Measurements from ENCODE around the gene ARHGAP23. TPM values are rescaled to one million over a fixed set of nuclear protein-coding genes. Genes with fewer than 3 reads are reported as not detected.
"Not testable (repeated sequence)": the region's sequence is repeated elsewhere in the genome, so short reads cannot be mapped to it uniquely, and the experiment has no call there.

The ARHGAP23 gene
- total and polyA plus RNA-seq, 2 experiments from 2014 or later = 16.0 to 30.0 TPM

DNA sequence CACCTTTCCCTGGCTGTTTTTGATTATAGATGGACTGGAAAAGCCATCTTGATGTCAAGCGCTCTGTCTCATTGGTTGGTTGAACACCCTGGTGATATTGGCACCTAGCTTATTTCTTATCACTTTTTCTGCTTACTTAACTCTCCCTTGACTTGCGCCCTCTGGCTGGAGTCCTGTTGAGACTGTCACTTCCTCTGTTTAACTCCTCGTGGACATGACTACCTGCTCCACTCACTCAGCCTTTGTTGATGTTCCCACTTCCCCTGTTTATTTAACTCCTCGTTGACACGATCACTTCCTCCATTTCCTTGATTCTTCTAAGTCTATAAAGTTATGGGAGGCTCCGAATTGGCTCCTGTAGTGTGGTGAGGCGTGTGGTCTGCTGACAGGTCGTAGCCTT is 43.0 kb downstream of the ARHGAP23 start:
- H3K4me2 ChIP-seq; H2AFZ ChIP-seq; H3K4me3 ChIP-seq; H3K79me2 ChIP-seq; DNase-seq (ENCODE audit: low spot score); H3K27ac ChIP-seq; H3K9me2 ChIP-seq (replicated peaks; ENCODE audit: insufficient read depth); H3K36me3 ChIP-seq (replicated peaks; ENCODE audit: insufficient read depth, low read depth); H3K27me3 ChIP-seq; H4K20me1 ChIP-seq (ENCODE audit: insufficient read depth, poor library complexity, severe bottlenecking); H3K9me3 ChIP-seq (ENCODE audit: low read depth); H3K4me1 ChIP-seq (ENCODE audit: insufficient read depth): not testable (repeated sequence)
- WGBS (ENCODE audit: low lambda C conversion rate, missing lambda C conversion rate) = 77% methylated on average over 8 of the region's 8 CpGs
- TF ChIP-seq, protein P1, sequence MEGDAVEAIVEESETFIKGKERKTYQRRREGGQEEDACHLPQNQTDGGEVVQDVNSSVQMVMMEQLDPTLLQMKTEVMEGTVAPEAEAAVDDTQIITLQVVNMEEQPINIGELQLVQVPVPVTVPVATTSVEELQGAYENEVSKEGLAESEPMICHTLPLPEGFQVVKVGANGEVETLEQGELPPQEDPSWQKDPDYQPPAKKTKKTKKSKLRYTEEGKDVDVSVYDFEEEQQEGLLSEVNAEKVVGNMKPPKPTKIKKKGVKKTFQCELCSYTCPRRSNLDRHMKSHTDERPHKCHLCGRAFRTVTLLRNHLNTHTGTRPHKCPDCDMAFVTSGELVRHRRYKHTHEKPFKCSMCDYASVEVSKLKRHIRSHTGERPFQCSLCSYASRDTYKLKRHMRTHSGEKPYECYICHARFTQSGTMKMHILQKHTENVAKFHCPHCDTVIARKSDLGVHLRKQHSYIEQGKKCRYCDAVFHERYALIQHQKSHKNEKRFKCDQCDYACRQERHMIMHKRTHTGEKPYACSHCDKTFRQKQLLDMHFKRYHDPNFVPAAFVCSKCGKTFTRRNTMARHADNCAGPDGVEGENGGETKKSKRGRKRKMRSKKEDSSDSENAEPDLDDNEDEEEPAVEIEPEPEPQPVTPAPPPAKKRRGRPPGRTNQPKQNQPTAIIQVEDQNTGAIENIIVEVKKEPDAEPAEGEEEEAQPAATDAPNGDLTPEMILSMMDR (IDR thresholded peaks at IDR 0.05; ENCODE audit: poor library complexity) = peak; percentile 11

- not testable (repeated sequence) for H4K20me1 ChIP-seq (ENCODE audit: insufficient read depth, poor library complexity, severe bottlenecking); H3K4me1 ChIP-seq (ENCODE audit: insufficient read depth); H3K4me2 ChIP-seq; H3K4me3 ChIP-seq; DNase-seq (ENCODE audit: low spot score); H3K27me3 ChIP-seq; H3K27ac ChIP-seq; H3K9me3 ChIP-seq (ENCODE audit: low read depth); H2AFZ ChIP-seq; H3K9me2 ChIP-seq (replicated peaks; ENCODE audit: insufficient read depth); H3K36me3 ChIP-seq (replicated peaks; ENCODE audit: insufficient read depth, low read depth); H3K79me2 ChIP-seq
- WGBS (ENCODE audit: low lambda C conversion rate, missing lambda C conversion rate) = 66% methylated on average over 8 of the region's 8 CpGs
- TF ChIP-seq, protein P1 (IDR thresholded peaks at IDR 0.05; ENCODE audit: poor library complexity) = peak; percentile 28
These were observed 46.4 kb downstream of the ARHGAP23 start for GRCh38 chr17:38474666-38475065.

DNA sequence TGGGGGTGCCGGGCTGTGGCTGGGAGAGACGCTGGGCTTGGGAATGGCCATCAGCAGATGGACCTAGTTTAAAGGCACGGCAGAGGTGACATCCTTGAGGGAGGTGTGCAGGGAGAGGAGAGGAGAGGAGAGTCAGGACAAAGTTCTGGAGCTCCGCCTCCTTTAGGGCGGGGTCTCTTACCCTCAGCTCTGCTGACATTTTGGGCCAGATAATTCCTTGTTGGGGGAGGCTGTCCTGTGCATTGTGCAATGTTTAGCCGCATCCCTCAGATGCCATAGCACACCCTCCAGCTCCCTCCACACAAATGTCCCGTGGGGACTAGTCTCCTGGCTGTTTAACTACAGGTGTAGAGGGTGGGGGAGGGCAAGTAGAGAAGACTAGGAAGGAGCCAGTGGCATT is 48.3 kb downstream of the ARHGAP23 start:
- H3K9me2 ChIP-seq (replicated peaks; ENCODE audit: insufficient read depth) = no peaks in the 10 kb centered on the region
- H3K27me3 ChIP-seq = no peaks in the 10 kb centered on the region
- H2AFZ ChIP-seq = no peak overlapping the region
- DNase-seq (ENCODE audit: low spot score) = no peak
- H3K79me2 ChIP-seq = no peaks in the 10 kb centered on the region
- 84% methylated on average over 7 of the region's 7 CpGs for WGBS (ENCODE audit: low lambda C conversion rate, missing lambda C conversion rate)
- H3K27ac ChIP-seq = no peak overlapping the region
- no peak overlapping the region for H3K4me3 ChIP-seq
- H3K9me3 ChIP-seq (ENCODE audit: low read depth) = no peaks in the 10 kb centered on the region
- TF ChIP-seq, protein P1 (IDR thresholded peaks at IDR 0.05; ENCODE audit: poor library complexity) = no peak
- no peak for TF ChIP-seq EZH2phosphoT487 (IDR thresholded peaks at IDR 0.05; ENCODE audit: low read depth, severe bottlenecking, unreplicated experiment)
- TF ChIP-seq EZH2 (IDR thresholded peaks at IDR 0.05; ENCODE audit: borderline replicate concordance) = no peak
- no peaks in the 10 kb centered on the region for H4K20me1 ChIP-seq (ENCODE audit: insufficient read depth, poor library complexity, severe bottlenecking)
- H3K4me1 ChIP-seq (ENCODE audit: insufficient read depth) = no peaks in the 10 kb centered on the region
- no peak overlapping the region for H3K4me2 ChIP-seq
- H3K36me3 ChIP-seq (replicated peaks; ENCODE audit: insufficient read depth, low read depth) = no peaks in the 10 kb centered on the region

DNA sequence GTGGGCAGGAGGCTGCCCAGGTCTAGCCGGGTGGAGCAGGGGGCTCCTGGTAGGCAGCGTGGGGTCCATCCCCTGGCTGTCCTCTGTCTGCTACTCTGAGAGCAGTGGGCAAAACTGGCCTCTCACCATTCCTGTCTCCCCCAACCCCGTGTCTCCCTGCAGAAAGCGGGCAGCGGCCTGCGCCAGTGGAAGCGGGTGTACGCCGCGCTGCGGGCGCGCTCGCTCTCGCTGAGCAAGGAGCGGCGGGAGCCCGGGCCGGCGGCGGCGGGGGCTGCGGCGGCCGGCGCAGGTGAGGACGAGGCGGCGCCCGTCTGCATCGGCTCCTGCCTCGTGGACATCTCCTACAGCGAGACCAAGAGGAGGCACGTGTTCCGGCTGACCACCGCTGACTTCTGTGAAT is 49.2 kb downstream of the ARHGAP23 start:
- H3K4me1 ChIP-seq (ENCODE audit: insufficient read depth); H3K36me3 ChIP-seq (replicated peaks; ENCODE audit: insufficient read depth, low read depth); H3K9me2 ChIP-seq (replicated peaks; ENCODE audit: insufficient read depth); H2AFZ ChIP-seq; H3K9me3 ChIP-seq (ENCODE audit: low read depth); H4K20me1 ChIP-seq (ENCODE audit: insufficient read depth, poor library complexity, severe bottlenecking); H3K4me3 ChIP-seq; H3K27ac ChIP-seq; H3K27me3 ChIP-seq; DNase-seq (ENCODE audit: low spot score); H3K79me2 ChIP-seq; H3K4me2 ChIP-seq: not testable (repeated sequence)
- 97% methylated on average over 25 of the region's 36 CpGs for WGBS (ENCODE audit: low lambda C conversion rate, missing lambda C conversion rate)

- not testable (repeated sequence) for DNase-seq (ENCODE audit: low spot score); H3K9me2 ChIP-seq (replicated peaks; ENCODE audit: insufficient read depth); H3K4me1 ChIP-seq (ENCODE audit: insufficient read depth); H2AFZ ChIP-seq; H3K9me3 ChIP-seq (ENCODE audit: low read depth); H3K4me3 ChIP-seq; H3K27me3 ChIP-seq; H4K20me1 ChIP-seq (ENCODE audit: insufficient read depth, poor library complexity, severe bottlenecking); H3K36me3 ChIP-seq (replicated peaks; ENCODE audit: insufficient read depth, low read depth); H3K27ac ChIP-seq; H3K4me2 ChIP-seq; H3K79me2 ChIP-seq
- WGBS (ENCODE audit: low lambda C conversion rate, missing lambda C conversion rate) = 96% methylated on average over 8 of the region's 13 CpGs
These were observed 49.7 kb downstream of the ARHGAP23 start for GRCh38 chr17:38477951-38478350.

DNA sequence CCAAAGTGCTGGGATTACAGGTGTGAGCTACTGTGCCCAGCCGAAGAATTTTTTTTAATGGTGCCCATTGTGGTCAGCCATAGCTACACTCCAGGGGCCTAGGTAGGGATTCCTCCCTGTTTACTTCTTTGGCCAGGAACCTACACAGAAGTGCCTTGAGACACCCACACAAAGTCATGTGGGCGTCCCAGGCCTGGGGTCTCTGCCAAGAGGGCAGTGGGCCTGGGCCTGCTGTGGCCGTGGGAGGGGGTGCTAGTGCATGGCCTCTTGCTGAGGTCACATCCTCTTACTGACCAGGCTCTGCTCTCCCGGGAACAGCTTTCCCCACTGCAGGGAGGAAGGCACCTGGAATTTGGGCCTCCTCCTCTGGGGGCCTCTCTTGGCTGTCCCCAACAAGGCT is 50.4 kb downstream of the ARHGAP23 start:
- H2AFZ ChIP-seq; H3K79me2 ChIP-seq; H3K27ac ChIP-seq; H3K4me2 ChIP-seq; H4K20me1 ChIP-seq (ENCODE audit: insufficient read depth, poor library complexity, severe bottlenecking); H3K4me1 ChIP-seq (ENCODE audit: insufficient read depth); H3K36me3 ChIP-seq (replicated peaks; ENCODE audit: insufficient read depth, low read depth); H3K9me2 ChIP-seq (replicated peaks; ENCODE audit: insufficient read depth); DNase-seq (ENCODE audit: low spot score); H3K4me3 ChIP-seq; H3K27me3 ChIP-seq; H3K9me3 ChIP-seq (ENCODE audit: low read depth): not testable (repeated sequence)
- WGBS (ENCODE audit: low lambda C conversion rate, missing lambda C conversion rate) = 88% methylated on average over 4 of the region's 4 CpGs

Measured in hepatocyte (in vitro differentiated cells).